ENCODE measurements around the gene MDFIC2. TPM values are rescaled to one million over a fixed set of nuclear protein-coding genes. Genes with fewer than 3 reads are reported as not detected.

MDFIC2 gene
- total RNA-seq, 1 donor from 2014 or later: not detected

- DNase-seq (ENCODE audit: low spot score): no peak
- no peak for ATAC-seq
Measured at GRCh38 chr3:70183781-70184504, 128.5 kb downstream of the MDFIC2 start.

DNA sequence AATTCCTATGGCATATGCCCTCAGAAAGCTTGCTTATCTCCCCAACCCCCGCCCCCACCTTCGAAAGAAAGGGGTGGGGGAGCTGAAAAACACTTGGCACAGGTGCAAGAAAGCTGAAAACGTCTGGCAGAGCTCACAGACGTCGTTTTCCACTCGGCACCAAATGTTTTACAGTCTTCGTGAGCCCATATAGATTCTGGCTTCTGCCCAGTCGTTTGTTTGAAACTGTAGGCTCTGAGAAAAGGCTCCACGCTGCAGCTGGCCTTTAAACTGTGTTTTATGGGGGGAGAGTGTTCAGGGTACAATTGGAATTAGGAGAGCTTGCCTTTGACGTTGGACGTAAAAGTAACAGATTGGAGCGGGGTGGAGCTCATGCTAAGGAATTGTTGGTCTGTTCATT is 130.3 kb downstream of the MDFIC2 start:
- ATAC-seq (no peak), DNase-seq (ENCODE audit: low spot score) (no peak)

DNA sequence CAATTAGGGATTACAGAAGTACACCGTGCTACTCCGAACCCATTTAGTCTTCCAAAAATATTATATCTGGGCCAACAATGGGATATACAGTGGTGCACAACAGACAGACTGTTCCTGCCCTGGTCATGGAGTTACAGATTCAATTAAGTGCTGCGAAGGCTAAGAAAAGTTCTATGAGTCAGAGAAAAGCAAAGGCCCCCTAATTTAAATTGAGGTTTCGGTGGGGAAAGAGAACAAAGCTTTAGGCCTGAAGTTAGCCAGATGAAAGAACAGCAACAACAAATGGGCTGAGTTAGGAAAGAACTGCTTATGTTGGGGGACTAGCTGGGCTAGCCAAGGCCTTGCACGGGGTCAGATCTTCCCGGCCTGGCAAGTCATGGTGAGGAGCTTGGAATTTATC is 131.8 kb downstream of the MDFIC2 start:
- DNase-seq (ENCODE audit: low spot score) (no peak), ATAC-seq (no peak)

- ATAC-seq (no peak), DNase-seq (ENCODE audit: low spot score) (no peak)
Measured at GRCh38 chr3:70179111-70179510, 133.3 kb downstream of the MDFIC2 start.

- no peak for DNase-seq (ENCODE audit: low spot score)
- no peak for ATAC-seq
Measured at GRCh38 chr3:70177881-70178645, 134.4 kb downstream of the MDFIC2 start.

GRCh38 chr3:70176224-70176623 is 136.2 kb downstream of the MDFIC2 start:
- DNase-seq (ENCODE audit: low spot score): no peak
- no peak for ATAC-seq

DNA sequence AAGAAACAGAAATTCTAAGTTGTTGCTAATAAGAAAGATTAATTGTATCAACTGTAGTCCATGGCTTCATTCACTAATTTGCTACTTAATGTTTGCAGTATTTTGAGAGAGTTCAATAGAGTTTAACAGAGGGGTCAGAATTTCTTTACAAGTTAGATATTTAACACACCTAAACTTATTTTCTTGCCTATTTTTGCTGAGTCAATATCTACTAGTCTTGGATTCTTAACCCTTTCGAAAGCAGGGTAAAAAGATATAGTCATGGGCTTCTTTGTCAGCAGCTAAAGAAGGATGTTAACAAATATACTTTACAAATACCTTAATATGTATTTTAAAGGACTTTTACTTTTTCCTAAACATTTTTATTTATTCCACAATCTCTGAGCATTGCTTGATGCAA is 155.6 kb downstream of the MDFIC2 start:
- ATAC-seq: no peak

GRCh38 chr3:70150599-70150998 is 161.8 kb downstream of the MDFIC2 start:
- no peak for DNase-seq (ENCODE audit: low spot score)
- no peak for ATAC-seq

More for the DNA sequence above, 155.6 kb downstream of the MDFIC2 start:
- no peak for DNase-seq (ENCODE audit: low spot score)

- ATAC-seq (no peak), DNase-seq (ENCODE audit: low spot score) (no peak)
Measured at GRCh38 chr3:70149714-70150400, 162.6 kb downstream of the MDFIC2 start.

Measured in left lobe of liver (tissue), 2 donors.